ENCODE data around the gene KCNMB1.

The KCNMB1 gene

GRCh38 chr5:170404398-170404797 lies 15.2 kb upstream of the KCNMB1 start:
- H3K4me1 Mint-ChIP-seq (ENCODE audit: low read depth): no peaks in the 10 kb centered on the region
- no peaks in the 10 kb centered on the region for H3K9me3 Mint-ChIP-seq
- no peak overlapping the region for H3K4me3 Mint-ChIP-seq
- no peak overlapping the region for H3K27ac Mint-ChIP-seq
- no peaks in the 10 kb centered on the region for H3K36me3 Mint-ChIP-seq (ENCODE audit: low read depth)
- no peak for DNase-seq
- no peaks in the 10 kb centered on the region for H3K27me3 Mint-ChIP-seq

- H3K27ac Mint-ChIP-seq: no peak overlapping the region
- H3K27me3 Mint-ChIP-seq: no peaks in the 10 kb centered on the region
- H3K4me1 Mint-ChIP-seq (ENCODE audit: low read depth): no peaks in the 10 kb centered on the region
Observed at GRCh38 chr5:170403675-170404074, 14.5 kb upstream of the KCNMB1 start.

DNA sequence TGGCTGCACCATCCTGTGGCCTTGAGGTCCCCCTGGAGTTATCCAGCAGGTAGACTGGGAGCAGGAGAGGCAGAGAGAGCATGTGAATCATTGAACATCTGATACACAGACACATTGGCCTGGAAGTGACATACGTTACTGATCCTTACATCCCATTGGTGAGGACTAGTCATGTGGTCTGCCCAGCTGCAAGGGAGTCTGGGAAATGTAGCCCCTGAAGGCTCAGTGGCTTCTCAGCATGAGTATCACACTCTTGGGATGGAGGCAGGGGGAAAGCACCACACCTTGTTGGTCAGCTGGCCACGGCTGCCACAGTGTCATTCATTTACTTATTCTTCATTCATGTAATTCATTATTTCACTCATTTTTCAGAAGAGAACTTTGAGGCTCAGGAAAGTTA lies 13.3 kb upstream of the KCNMB1 start:
- no peaks in the 10 kb centered on the region for H3K4me1 Mint-ChIP-seq (ENCODE audit: low read depth)
- H3K4me3 Mint-ChIP-seq: no peak overlapping the region
- no peak for DNase-seq
- H3K27ac Mint-ChIP-seq: no peak overlapping the region
- H3K36me3 Mint-ChIP-seq (ENCODE audit: low read depth): no peaks in the 10 kb centered on the region
- no peaks in the 10 kb centered on the region for H3K27me3 Mint-ChIP-seq
- H3K9me3 Mint-ChIP-seq: no peaks in the 10 kb centered on the region

More at GRCh38 chr5:170403675-170404074, 14.5 kb upstream of the KCNMB1 start:
- H3K36me3 Mint-ChIP-seq (ENCODE audit: low read depth): no peaks in the 10 kb centered on the region
- DNase-seq: no peak
- H3K9me3 Mint-ChIP-seq: no peaks in the 10 kb centered on the region
- H3K4me3 Mint-ChIP-seq: no peak overlapping the region

DNA sequence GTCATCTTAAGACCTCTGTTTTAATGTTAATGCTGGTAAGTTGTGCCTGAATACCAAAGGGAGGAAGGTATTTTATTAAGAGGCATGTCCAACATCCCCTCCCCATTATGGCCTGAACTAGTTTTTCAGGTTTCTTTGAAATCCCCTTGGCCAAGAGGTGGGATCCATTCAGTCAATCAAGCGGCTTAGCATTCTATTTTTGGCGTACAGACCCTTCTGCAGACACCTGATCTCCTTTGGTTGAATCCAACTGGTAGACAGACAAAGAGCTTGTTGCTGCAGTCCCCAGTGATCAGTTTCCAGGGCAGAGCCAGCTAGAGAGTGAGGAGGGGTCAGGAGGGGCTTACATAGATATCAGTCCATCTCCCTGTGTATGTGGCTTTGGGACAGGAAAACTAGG lies 7.9 kb upstream of the KCNMB1 start:
- Mint-ChIP-seq H3K4me3 (no peak overlapping the region), H3K4me1 (ENCODE audit: low read depth) (peaks cover 21% of the 10 kb centered on the region), H3K9me3 (no peaks in the 10 kb centered on the region), H3K36me3 (ENCODE audit: low read depth) (no peaks in the 10 kb centered on the region), H3K27me3 (no peaks in the 10 kb centered on the region), H3K27ac (no peak overlapping the region)
- DNase-seq: no peak

DNA sequence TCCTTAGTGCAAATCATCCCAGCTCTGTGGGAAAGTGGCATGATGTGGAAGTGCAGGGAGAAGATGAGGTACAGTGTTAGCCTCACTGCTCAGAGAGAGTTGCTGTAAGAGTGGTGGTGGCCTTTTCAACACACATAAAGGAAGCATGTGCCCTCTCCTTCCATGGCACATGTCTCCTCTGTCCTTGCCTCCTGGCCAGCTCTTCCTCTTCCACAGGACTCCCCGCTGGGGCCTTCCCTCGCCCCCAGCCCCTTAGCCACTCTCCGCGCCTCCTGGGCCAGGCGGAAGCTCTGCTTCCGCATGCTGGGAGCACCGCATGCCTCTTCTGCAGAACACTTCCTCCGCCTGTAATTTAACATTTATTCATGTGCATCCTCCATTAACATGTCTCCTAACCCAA lies 4.8 kb upstream of the KCNMB1 start:
- Mint-ChIP-seq H3K4me3 (no peak overlapping the region), H3K36me3 (ENCODE audit: low read depth) (no peaks in the 10 kb centered on the region), H3K4me1 (ENCODE audit: low read depth) (peaks cover 27% of the 10 kb centered on the region), H3K27me3 (no peaks in the 10 kb centered on the region), H3K9me3 (no peaks in the 10 kb centered on the region), H3K27ac (peak overlapping the region; percentile 16)
- no peak for DNase-seq

DNA sequence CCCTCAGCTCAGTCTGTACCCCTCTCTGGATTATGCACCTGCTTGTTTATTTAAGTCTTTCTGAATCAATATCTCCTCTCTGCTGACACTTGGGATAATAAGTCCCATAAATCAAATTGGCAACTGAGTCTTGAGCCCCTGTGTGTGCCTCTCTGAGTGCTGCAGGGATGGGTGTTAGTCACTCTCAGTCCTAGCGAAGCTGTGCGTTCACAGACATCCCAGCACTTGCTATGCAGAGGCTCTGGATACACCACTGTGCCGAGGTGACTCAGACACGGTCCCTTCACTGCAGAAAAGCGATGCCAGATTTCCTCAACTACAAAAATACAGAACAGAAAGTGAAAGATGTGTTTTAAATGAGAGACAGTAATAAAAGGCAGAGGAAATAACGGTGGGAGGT lies 4.1 kb upstream of the KCNMB1 start:
- H3K4me3 Mint-ChIP-seq: peak overlapping the region; percentile 3
- H3K27me3 Mint-ChIP-seq: peaks cover 4% of the 10 kb centered on the region
- H3K27ac Mint-ChIP-seq: peak overlapping the region; percentile 5
- H3K36me3 Mint-ChIP-seq (ENCODE audit: low read depth): no peaks in the 10 kb centered on the region
- no peaks in the 10 kb centered on the region for H3K9me3 Mint-ChIP-seq
- H3K4me1 Mint-ChIP-seq (ENCODE audit: low read depth): peaks cover 27% of the 10 kb centered on the region
- DNase-seq: peak; percentile 53

GRCh38 chr5:170390472-170390871 lies 1.3 kb upstream of the KCNMB1 start:
- Mint-ChIP-seq H3K36me3 (ENCODE audit: low read depth) (no peaks in the 10 kb centered on the region), H3K4me1 (ENCODE audit: low read depth) (peaks cover 27% of the 10 kb centered on the region), H3K9me3 (no peaks in the 10 kb centered on the region), H3K27me3 (peaks cover 8% of the 10 kb centered on the region), H3K27ac (no peak overlapping the region), H3K4me3 (no peak overlapping the region)
- DNase-seq: no peak

GRCh38 chr5:170389550-170389892 lies 354 bp upstream of the KCNMB1 start:
- Mint-ChIP-seq H3K4me3 (no peak overlapping the region), H3K27me3 (peaks cover 8% of the 10 kb centered on the region)
- no peak for DNase-seq

DNA sequence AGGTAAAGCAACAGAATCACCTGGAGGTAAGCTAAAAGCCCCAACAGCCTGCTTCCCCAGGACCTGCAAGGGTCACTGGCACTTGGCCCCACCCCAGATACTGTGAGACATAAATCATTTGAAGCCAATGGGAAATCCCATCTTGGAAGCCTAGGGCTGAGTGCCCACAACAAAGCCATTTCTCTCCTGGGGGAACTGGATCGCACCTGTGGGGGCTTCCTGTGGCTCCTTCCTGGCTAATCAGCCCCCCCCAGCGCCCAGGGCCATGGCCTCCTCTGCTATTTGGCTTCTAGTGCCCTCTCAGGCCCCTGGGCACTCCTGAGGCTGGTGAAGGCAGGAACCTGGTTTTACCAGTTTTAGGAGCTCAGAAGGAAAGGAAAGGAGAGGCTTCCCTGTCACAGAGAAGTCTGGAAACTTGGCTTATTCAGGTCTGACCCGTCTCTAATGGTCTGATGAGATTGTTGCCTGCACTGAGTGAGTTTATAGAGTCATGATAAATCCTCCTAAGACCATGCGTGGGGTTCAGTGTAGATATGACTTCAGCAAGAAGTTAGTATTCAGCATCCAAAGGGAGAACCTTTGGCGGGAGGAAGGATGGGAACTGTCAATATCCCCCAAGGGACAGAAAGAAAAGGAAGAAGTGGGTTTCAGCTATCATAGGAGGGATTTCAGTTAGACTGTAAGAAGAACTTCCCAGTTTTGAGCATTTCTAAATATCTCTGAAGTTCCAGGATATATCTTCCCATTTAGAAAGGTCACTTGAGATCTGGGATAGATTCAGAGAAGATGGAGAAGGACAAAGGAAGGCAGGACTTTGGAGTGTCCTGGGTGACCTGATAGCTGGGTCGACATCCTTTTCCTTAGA lies 1.2 kb downstream of the KCNMB1 start:
- DNase-seq: no peak
- Mint-ChIP-seq H3K4me1 (ENCODE audit: low read depth) (peaks cover 11% of the 10 kb centered on the region), H3K27ac (no peak overlapping the region), H3K4me3 (no peak overlapping the region), H3K9me3 (no peaks in the 10 kb centered on the region), H3K27me3 (peaks cover 8% of the 10 kb centered on the region), H3K36me3 (ENCODE audit: low read depth) (no peaks in the 10 kb centered on the region)

More at GRCh38 chr5:170389550-170389892, 354 bp upstream of the KCNMB1 start:
- no peaks in the 10 kb centered on the region for H3K9me3 Mint-ChIP-seq
- H3K27ac Mint-ChIP-seq: no peak overlapping the region
- H3K4me1 Mint-ChIP-seq (ENCODE audit: low read depth): peaks cover 24% of the 10 kb centered on the region
- no peaks in the 10 kb centered on the region for H3K36me3 Mint-ChIP-seq (ENCODE audit: low read depth)

DNA sequence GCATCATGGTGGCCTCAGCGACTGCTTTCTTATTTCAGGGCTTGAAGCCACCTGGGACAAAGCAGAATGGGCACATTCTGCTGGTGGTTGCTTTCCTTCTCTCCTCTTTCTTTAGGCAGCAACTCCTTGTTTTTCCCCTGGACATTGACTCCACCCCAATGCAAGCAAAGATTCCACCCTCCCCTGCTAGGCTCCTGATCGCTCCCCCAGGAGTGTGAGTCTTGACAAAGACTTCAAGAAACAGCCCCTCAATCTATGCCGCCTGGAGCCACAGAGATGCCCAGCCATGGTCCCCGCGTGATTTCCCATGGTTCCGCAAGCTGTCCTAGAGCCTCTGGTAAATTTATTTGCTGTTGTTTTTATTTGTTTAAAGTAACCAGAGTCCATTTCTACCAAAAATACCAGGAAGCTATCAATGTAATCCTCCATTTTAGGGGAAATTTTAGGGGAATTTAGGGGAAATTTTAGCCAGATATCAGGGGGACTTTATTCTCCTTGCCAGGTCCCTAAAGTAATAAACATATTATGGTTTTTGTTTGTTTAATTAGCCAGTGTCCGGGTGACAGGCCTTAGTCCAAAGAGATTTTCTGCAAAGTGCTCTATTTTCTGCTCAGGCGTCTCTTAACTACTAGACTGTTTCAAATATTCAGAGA lies 2.3 kb downstream of the KCNMB1 start:
- H3K36me3 Mint-ChIP-seq (ENCODE audit: low read depth): no peaks in the 10 kb centered on the region
- DNase-seq: no peak
- H3K4me3 Mint-ChIP-seq: no peak overlapping the region
- H3K27ac Mint-ChIP-seq: no peak overlapping the region
- peaks cover 5% of the 10 kb centered on the region for H3K4me1 Mint-ChIP-seq (ENCODE audit: low read depth)
- H3K9me3 Mint-ChIP-seq: no peaks in the 10 kb centered on the region
- H3K27me3 Mint-ChIP-seq: peaks cover 8% of the 10 kb centered on the region

GRCh38 chr5:170383227-170383626 lies 5.9 kb downstream of the KCNMB1 start:
- Mint-ChIP-seq H3K36me3 (ENCODE audit: low read depth) (no peaks in the 10 kb centered on the region), H3K4me3 (no peak overlapping the region), H3K27ac (no peak overlapping the region), H3K4me1 (ENCODE audit: low read depth) (no peaks in the 10 kb centered on the region), H3K9me3 (no peaks in the 10 kb centered on the region), H3K27me3 (peaks cover 7% of the 10 kb centered on the region)
- DNase-seq: no peak

- Mint-ChIP-seq H3K9me3 (no peaks in the 10 kb centered on the region), H3K27ac (no peak overlapping the region), H3K27me3 (peaks cover 5% of the 10 kb centered on the region), H3K4me3 (no peak overlapping the region), H3K4me1 (ENCODE audit: low read depth) (no peaks in the 10 kb centered on the region), H3K36me3 (ENCODE audit: low read depth) (no peaks in the 10 kb centered on the region)
- no peak for DNase-seq
Observed at GRCh38 chr5:170382790-170383189, 6.4 kb downstream of the KCNMB1 start.

DNA sequence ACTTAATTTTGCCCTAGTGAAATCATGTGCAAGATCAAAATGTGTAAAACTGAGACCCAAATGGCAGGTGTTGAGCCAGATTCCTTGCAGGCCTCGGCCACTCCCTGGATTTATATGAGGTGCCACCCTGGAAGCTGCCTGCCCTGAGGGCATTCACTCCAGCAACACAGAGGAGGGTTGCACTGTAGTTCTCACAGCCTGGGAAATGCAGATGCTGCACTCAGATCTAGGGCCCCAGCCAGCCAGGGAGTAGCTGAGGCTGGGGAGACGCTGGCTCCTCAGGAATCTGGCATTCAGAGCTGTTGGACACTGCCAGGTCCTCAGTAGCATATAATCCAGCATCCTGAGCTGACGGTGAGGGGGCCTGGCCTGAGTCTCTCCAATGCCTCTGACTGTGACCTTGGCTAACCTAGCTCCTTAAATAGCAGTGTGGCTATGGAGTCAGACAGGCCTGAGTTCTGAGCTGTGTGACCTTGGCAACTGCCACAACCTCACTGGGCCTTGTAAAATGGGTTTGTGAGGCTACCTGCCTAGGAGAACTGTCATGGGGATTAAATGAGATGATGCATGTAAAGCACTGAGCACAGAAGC lies 8.7 kb downstream of the KCNMB1 start:
- Mint-ChIP-seq H3K4me3 (no peak overlapping the region), H3K27ac (no peak overlapping the region), H3K27me3 (peaks cover 5% of the 10 kb centered on the region), H3K36me3 (ENCODE audit: low read depth) (no peaks in the 10 kb centered on the region), H3K4me1 (ENCODE audit: low read depth) (no peaks in the 10 kb centered on the region), H3K9me3 (no peaks in the 10 kb centered on the region)
- DNase-seq: no peak

GRCh38 chr5:170378740-170379139 lies 10.4 kb downstream of the KCNMB1 start:
- H3K4me1 Mint-ChIP-seq (ENCODE audit: low read depth): no peaks in the 10 kb centered on the region

GRCh38 chr5:170377027-170377426 lies 12.1 kb downstream of the KCNMB1 start:
- DNase-seq: no peak
- Mint-ChIP-seq H3K36me3 (ENCODE audit: low read depth) (no peaks in the 10 kb centered on the region), H3K9me3 (no peaks in the 10 kb centered on the region), H3K27me3 (peaks cover 5% of the 10 kb centered on the region), H3K27ac (no peak overlapping the region), H3K4me3 (no peak overlapping the region), H3K4me1 (ENCODE audit: low read depth) (no peaks in the 10 kb centered on the region)

More at GRCh38 chr5:170378740-170379139, 10.4 kb downstream of the KCNMB1 start:
- Mint-ChIP-seq H3K27me3 (peaks cover 5% of the 10 kb centered on the region), H3K36me3 (ENCODE audit: low read depth) (no peaks in the 10 kb centered on the region), H3K4me3 (no peak overlapping the region), H3K27ac (no peak overlapping the region), H3K9me3 (no peaks in the 10 kb centered on the region)
- DNase-seq: no peak

Data from activated T-cell treated with anti-CD3 and anti-CD28 coated beads, Interleukin-2, amount 50 U/mL, for 24 hours (primary cell).